ENCODE data around the gene CRYBG2. TPM values are rescaled to one million over a fixed set of nuclear protein-coding genes. Genes with fewer than 3 reads are reported as not detected.

Gene CRYBG2
- not detected in 2 replicates for total RNA-seq

GRCh38 chr1:26353976-26354820, at the start of gene CRYBG2:
Gene CRYBG2, minus strand, starts transcription at chr1:26354130. Its CDS starts 7,473 bp downstream, at chr1:26346657.

GRCh38 chr1:26372611-26373010, 18.7 kb upstream of the CRYBG2 start, which contains the start of gene ZNF683:
Gene ZNF683, minus strand, starts transcription at chr1:26372750. Its CDS starts 4,179 bp downstream, at chr1:26368571.

GRCh38 chr1:26317612-26318337, 36.2 kb downstream of the CRYBG2 start, which contains the start of gene CD52:
Gene CD52, plus strand, starts transcription at chr1:26317958. Its CDS starts 60 bp downstream, at chr1:26318018.

GRCh38 chr1:26306290-26307229, 47.4 kb downstream of the CRYBG2 start, which contains the start of gene UBXN11:
Gene UBXN11, minus strand, starts transcription at chr1:26306636. Its CDS starts 3,753 bp downstream, at chr1:26302883.

GRCh38 chr1:26279456-26280332, 74.2 kb downstream of the CRYBG2 start, which contains the start of gene SH3BGRL3:
Gene SH3BGRL3, plus strand, starts transcription at chr1:26280086. Its CDS starts 70 bp downstream, at chr1:26280156.

Other genes with a start within 250 kb of the CRYBG2 start
- 2.3 and 4.5 TPM in 2 replicates for gene PDIK1L, start 242.3 kb downstream of the CRYBG2 start, total RNA-seq
- gene FAM110D, start 195.1 kb downstream of the CRYBG2 start, total RNA-seq: 0.36 TPM in 1 of 2 replicates, not detected in the other
- gene C1orf232, start 185.2 kb downstream of the CRYBG2 start, total RNA-seq: not detected in 2 replicates
- 32.2 and 51.1 TPM in 2 replicates for gene ZNF593, start 184.2 kb downstream of the CRYBG2 start, total RNA-seq
- not detected in 2 replicates for gene ZNF593OS, start 182.3 kb downstream of the CRYBG2 start, total RNA-seq
- not detected in 2 replicates for gene CNKSR1, start 176.6 kb downstream of the CRYBG2 start, total RNA-seq
- not detected in 2 replicates for gene CATSPER4, start 163.5 kb downstream of the CRYBG2 start, total RNA-seq
- 4.1 and 5.2 TPM in 2 replicates for gene CEP85, start 119.9 kb downstream of the CRYBG2 start, total RNA-seq
- 162 and 186 TPM in 2 replicates for gene SH3BGRL3, start 74.0 kb downstream of the CRYBG2 start, total RNA-seq
- 2.6 and 3.6 TPM in 2 replicates for gene UBXN11, start 47.5 kb downstream of the CRYBG2 start, total RNA-seq
- gene CD52, start 36.2 kb downstream of the CRYBG2 start, total RNA-seq: not detected in 2 replicates
- not detected in 2 replicates for gene ZNF683, start 18.6 kb upstream of the CRYBG2 start, total RNA-seq
- gene LIN28A, start 56.7 kb upstream of the CRYBG2 start, total RNA-seq: not detected in 2 replicates
- gene DHDDS, start 78.2 kb upstream of the CRYBG2 start, total RNA-seq: 48.9 and 49.5 TPM in 2 replicates
- gene HMGN2, start 118.3 kb upstream of the CRYBG2 start, total RNA-seq: 249 and 474 TPM in 2 replicates
- gene RPS6KA1, start 175.6 kb upstream of the CRYBG2 start, total RNA-seq: 1.4 and 3.2 TPM in 2 replicates

Data from cardiac atrium fibroblast (primary cell).